ENCODE data around the gene SH3YL1. TPM values are rescaled to one million over a fixed set of nuclear protein-coding genes. Genes with fewer than 3 reads are reported as not detected.

Gene SH3YL1
- total RNA-seq, 6 experiments from 2014 or later = 9.9 to 14.2 (median 12.7) TPM

- H3K27me3 Mint-ChIP-seq (ENCODE audit: insufficient read depth) = no peaks in the 10 kb centered on the region; the same call in 1 of the 2 replicates
- H3K9me3 Mint-ChIP-seq = no peaks in the 10 kb centered on the region
These were observed 32.2 kb downstream of the SH3YL1 start for GRCh38 chr2:231521-232185.

GRCh38 chr2:228518-229278 lies 35.1 kb downstream of the SH3YL1 start:
- Mint-ChIP-seq H3K9me3 (no peaks in the 10 kb centered on the region), H3K27ac (no peak overlapping the region), H3K36me3 (ENCODE audit: low read depth) (no peaks in the 10 kb centered on the region; the same call in 1 of the 2 replicates), H3K4me1 (ENCODE audit: low read depth) (no peaks in the 10 kb centered on the region), H3K4me3 (no peak overlapping the region), H3K27me3 (ENCODE audit: insufficient read depth) (no peaks in the 10 kb centered on the region; the same call in 1 of the 2 replicates)
- no peak for DNase-seq
- TF ChIP-seq CTCF (IDR thresholded peaks at IDR 0.05) = no peak

More at GRCh38 chr2:231521-232185, 32.2 kb downstream of the SH3YL1 start:
- H3K27ac Mint-ChIP-seq = no peak overlapping the region
- DNase-seq = no peak
- no peak overlapping the region for H3K4me3 Mint-ChIP-seq
- no peak for TF ChIP-seq CTCF (IDR thresholded peaks at IDR 0.05)
- no peaks in the 10 kb centered on the region for H3K4me1 Mint-ChIP-seq (ENCODE audit: low read depth)
- no peaks in the 10 kb centered on the region; the same call in 1 of the 2 replicates for H3K36me3 Mint-ChIP-seq (ENCODE audit: low read depth)

- no peak for DNase-seq
- Mint-ChIP-seq H3K4me3 (no peak overlapping the region), H3K36me3 (ENCODE audit: low read depth) (no peaks in the 10 kb centered on the region; the same call in 1 of the 2 replicates)
These were observed 35.7 kb downstream of the SH3YL1 start for GRCh38 chr2:228115-228514.

GRCh38 chr2:223971-224760 lies 39.7 kb downstream of the SH3YL1 start:
- no peak overlapping the region for H3K4me3 Mint-ChIP-seq
- TF ChIP-seq CTCF (IDR thresholded peaks at IDR 0.05) = no peak
- H3K4me1 Mint-ChIP-seq (ENCODE audit: low read depth) = no peaks in the 10 kb centered on the region
- no peak overlapping the region for H3K27ac Mint-ChIP-seq
- no peak for DNase-seq
- H3K36me3 Mint-ChIP-seq (ENCODE audit: low read depth) = no peaks in the 10 kb centered on the region; the same call in 1 of the 2 replicates
- no peaks in the 10 kb centered on the region for H3K9me3 Mint-ChIP-seq
- H3K27me3 Mint-ChIP-seq (ENCODE audit: insufficient read depth) = no peaks in the 10 kb centered on the region

More at GRCh38 chr2:228115-228514, 35.7 kb downstream of the SH3YL1 start:
- no peak for TF ChIP-seq CTCF (IDR thresholded peaks at IDR 0.05)
- H3K9me3 Mint-ChIP-seq = no peaks in the 10 kb centered on the region
- H3K27ac Mint-ChIP-seq = no peak overlapping the region
- no peaks in the 10 kb centered on the region; the same call in 1 of the 2 replicates for H3K27me3 Mint-ChIP-seq (ENCODE audit: insufficient read depth)
- H3K4me1 Mint-ChIP-seq (ENCODE audit: low read depth) = no peaks in the 10 kb centered on the region

GRCh38 chr2:223451-223850 lies 40.4 kb downstream of the SH3YL1 start:
- Mint-ChIP-seq H3K9me3 (no peaks in the 10 kb centered on the region), H3K36me3 (ENCODE audit: low read depth) (no peaks in the 10 kb centered on the region; the same call in 1 of the 2 replicates), H3K4me1 (ENCODE audit: low read depth) (no peaks in the 10 kb centered on the region), H3K4me3 (no peak overlapping the region), H3K27me3 (ENCODE audit: insufficient read depth) (no peaks in the 10 kb centered on the region), H3K27ac (no peak overlapping the region)
- no peak for DNase-seq
- no peak for TF ChIP-seq CTCF (IDR thresholded peaks at IDR 0.05)
